Astrocyte (in vitro differentiated cells and primary cell): ENCODE measurements around the gene IPO13. TPM values are rescaled to one million over a fixed set of nuclear protein-coding genes. Genes with fewer than 3 reads are reported as not detected.

Source experiments
- DNase-seq: peaks from one replicate; pipeline ENCODE4 v3.0.0-alpha.2; 2010; ENCODE audit warnings: low read depth
- FAIRE-seq: peaks from 2 replicates; lab custom pipeline; 2011; peaks lifted over from hg19 to GRCh38; lab: Jason Lieb, UNC
- H2AFZ ChIP-seq: 2 replicates; pipeline ENCODE4 v1.6.0; 2012; ENCODE audit warnings: low read depth, low read length, inconsistent platforms
- H3K27ac ChIP-seq: 2 replicates; pipeline ENCODE4 v1.5.1; 2011; ENCODE audit warnings: low read depth, low read length, inconsistent platforms
- H3K27me3 ChIP-seq: 2 replicates; pipeline ENCODE4 v1.6.0; 2011; ENCODE audit warnings: low read length, inconsistent platforms; ENCODE audit not compliant: insufficient read depth
- H3K36me3 ChIP-seq: 2 replicates; pipeline ENCODE4 v1.5.1; 2011; ENCODE audit warnings: low read length, inconsistent platforms; ENCODE audit not compliant: insufficient read depth
- H3K4me1 ChIP-seq: 2 replicates; pipeline ENCODE4 v1.5.1; 2011; ENCODE audit warnings: low read length, inconsistent platforms; ENCODE audit not compliant: insufficient read depth
- H3K4me2 ChIP-seq: 2 replicates; pipeline ENCODE4 v1.6.0; 2012; ENCODE audit warnings: low read length, inconsistent platforms
- H3K4me3 ChIP-seq: 2 replicates; pipeline ENCODE4 v1.5.1; 2011; ENCODE audit warnings: low read depth, mild to moderate bottlenecking, low read length, inconsistent platforms; ENCODE audit not compliant: insufficient read depth
- H3K79me2 ChIP-seq: 2 replicates; pipeline ENCODE4 v1.6.0; 2012; ENCODE audit warnings: mild to moderate bottlenecking, low read length, inconsistent platforms; ENCODE audit not compliant: insufficient read depth
- H3K9ac ChIP-seq: 2 replicates; pipeline ENCODE4 v1.6.0; 2012; ENCODE audit warnings: mild to moderate bottlenecking, low read length, inconsistent platforms
- H3K9me3 ChIP-seq: 2 replicates; pipeline ENCODE4 v1.5.1; 2012; ENCODE audit warnings: low read depth, mild to moderate bottlenecking, low read length, inconsistent platforms; ENCODE audit not compliant: insufficient read depth
- H4K20me1 ChIP-seq: 2 replicates; pipeline ENCODE4 v1.6.0; 2012; ENCODE audit warnings: low read length, inconsistent platforms; ENCODE audit not compliant: insufficient read depth
- H3K27ac Mint-ChIP-seq: one replicate; pipeline ENCODE4 v1.8.0; 2021; ENCODE audit warnings: mild to moderate bottlenecking, mixed read lengths; ENCODE audit not compliant: unreplicated experiment
- H3K27me3 Mint-ChIP-seq: one replicate; pipeline ENCODE4 v1.8.0; 2021; ENCODE audit warnings: low read depth, mixed read lengths; ENCODE audit not compliant: unreplicated experiment
- H3K36me3 Mint-ChIP-seq: one replicate; pipeline ENCODE4 v1.8.0; 2021; ENCODE audit warnings: low read depth, mixed read lengths; ENCODE audit not compliant: unreplicated experiment
- H3K4me1 Mint-ChIP-seq: one replicate; pipeline ENCODE4 v1.8.0; 2021; ENCODE audit warnings: low read depth, mixed read lengths; ENCODE audit not compliant: unreplicated experiment
- H3K4me3 Mint-ChIP-seq: one replicate; pipeline ENCODE4 v1.8.0; 2021; ENCODE audit warnings: mild to moderate bottlenecking, moderate library complexity, mixed read lengths; ENCODE audit not compliant: unreplicated experiment
- H3K9me3 Mint-ChIP-seq: one replicate; pipeline ENCODE4 v1.8.0; 2021; ENCODE audit warnings: mild to moderate bottlenecking, mixed read lengths; ENCODE audit not compliant: unreplicated experiment
- CTCF ChIP-seq: IDR thresholded peaks from 2 replicates; pipeline ENCODE4 v1.5.1; 2011; ENCODE audit warnings: low read depth, mild to moderate bottlenecking, inconsistent platforms, low read length, moderate library complexity; ENCODE audit not compliant: insufficient read depth
- EZH2 ChIP-seq: IDR thresholded peaks from 2 replicates; pipeline ENCODE4 v1.6.1; 2012; ENCODE audit warnings: mild to moderate bottlenecking, low read length, inconsistent platforms; ENCODE audit not compliant: insufficient read depth
- total RNA-seq: library from RNA; stranded (reverse); gene quantifications from 2 replicates; pipeline ENCODE4 v1.2.1, GENCODE V29; 2021

IPO13 gene
- total RNA-seq, 1 donor from 2014 or later, result 31.0 TPM

GRCh38 chr1:43994071-43994470 is 47.3 kb downstream of the IPO13 start:
- peaks cover 2% of the 10 kb centered on the region for H3K4me1 Mint-ChIP-seq
- no peak overlapping the region for H3K27ac Mint-ChIP-seq
- peaks cover 2% of the 10 kb centered on the region for H3K27me3 Mint-ChIP-seq
- peaks cover 2% of the 10 kb centered on the region for H3K9me3 Mint-ChIP-seq
- TF ChIP-seq EZH2 (no peak), CTCF (no peak)
- Histone ChIP-seq H3K4me2 (no peak overlapping the region), H3K27ac (no peak overlapping the region), H3K36me3 (no peaks in the 10 kb centered on the region), H3K27me3 (no peaks in the 10 kb centered on the region), H3K4me3 (no peak overlapping the region), H3K9me3 (no peaks in the 10 kb centered on the region), H2AFZ (no peak overlapping the region), H4K20me1 (no peaks in the 10 kb centered on the region), H3K4me1 (peaks cover 6% of the 10 kb centered on the region), H3K79me2 (no peaks in the 10 kb centered on the region), H3K9ac (no peak overlapping the region)
- FAIRE-seq, result no peak
- DNase-seq, result no peak
- H3K36me3 Mint-ChIP-seq, result peaks cover 4% of the 10 kb centered on the region
- H3K4me3 Mint-ChIP-seq, result no peak overlapping the region

GRCh38 chr1:43994794-43995790 is 48.3 kb downstream of the IPO13 start:
- H3K27me3 Mint-ChIP-seq, result peaks cover 2% of the 10 kb centered on the region
- no peak overlapping the region for H2AFZ ChIP-seq
- peaks cover 2% of the 10 kb centered on the region for H3K4me1 Mint-ChIP-seq
- H3K36me3 Mint-ChIP-seq, result peaks cover 10% of the 10 kb centered on the region
- no peaks in the 10 kb centered on the region for H3K9me3 ChIP-seq
- no peak overlapping the region for H3K27ac ChIP-seq
- peaks cover 6% of the 10 kb centered on the region for H3K4me1 ChIP-seq
- H3K9me3 Mint-ChIP-seq, result peaks cover 2% of the 10 kb centered on the region
- TF ChIP-seq CTCF (no peak), EZH2 (no peak)
- no peak overlapping the region for H3K9ac ChIP-seq
- H3K27me3 ChIP-seq, result no peaks in the 10 kb centered on the region
- no peak overlapping the region for H3K4me2 ChIP-seq
- DNase-seq (no peak), FAIRE-seq (no peak)
- no peaks in the 10 kb centered on the region for H4K20me1 ChIP-seq
- no peaks in the 10 kb centered on the region for H3K36me3 ChIP-seq
- H3K79me2 ChIP-seq, result no peaks in the 10 kb centered on the region
- H3K4me3 Mint-ChIP-seq, result no peak overlapping the region
- H3K27ac Mint-ChIP-seq, result no peak overlapping the region
- no peak overlapping the region for H3K4me3 ChIP-seq
